HG02852 (cell line): Measurements from ENCODE around the gene RRAGC.
"Not testable (repeated sequence)": the region's sequence is repeated elsewhere in the genome, so short reads cannot be mapped to it uniquely, and the experiment has no call there.

Experiments used
- ATAC-seq: cut with Tn5 transposase; IDR thresholded peaks from one replicate; pipeline ENCODE4 v1.9.1; 2021; ENCODE audit warnings: mild to moderate bottlenecking, moderate library complexity; ENCODE audit not compliant: unreplicated experiment

The RRAGC gene

GRCh38 chr1:38858833-38859560 lies 575 bp downstream of the RRAGC start:
- peak; percentile 26 for ATAC-seq

- no peak for ATAC-seq
Measured at GRCh38 chr1:38852780-38853179, 6.8 kb downstream of the RRAGC start.

- no peak for ATAC-seq
Measured at GRCh38 chr1:38848071-38848470, 11.5 kb downstream of the RRAGC start.

- ATAC-seq: no peak
Measured at GRCh38 chr1:38846210-38846609, 13.4 kb downstream of the RRAGC start.

- not testable (repeated sequence) for ATAC-seq
Measured at GRCh38 chr1:38845088-38845487, 14.5 kb downstream of the RRAGC start.

- ATAC-seq: no peak
Measured at GRCh38 chr1:38840281-38840680, 19.3 kb downstream of the RRAGC start.

GRCh38 chr1:38839363-38839762 lies 20.2 kb downstream of the RRAGC start:
- ATAC-seq: no peak

GRCh38 chr1:38836316-38836715 lies 23.3 kb downstream of the RRAGC start:
- ATAC-seq: not testable (repeated sequence)

GRCh38 chr1:38834937-38835827 lies 24.4 kb downstream of the RRAGC start:
- ATAC-seq: peak; percentile 45

- no peak for ATAC-seq
Measured at GRCh38 chr1:38834221-38834782, 25.3 kb downstream of the RRAGC start.

GRCh38 chr1:38833146-38833545 lies 26.4 kb downstream of the RRAGC start:
- ATAC-seq: no peak

GRCh38 chr1:38832370-38832734 lies 27.2 kb downstream of the RRAGC start:
- no peak for ATAC-seq

- no peak for ATAC-seq
Measured at GRCh38 chr1:38831731-38832369, 27.7 kb downstream of the RRAGC start.

GRCh38 chr1:38829368-38829767 lies 30.2 kb downstream of the RRAGC start:
- ATAC-seq: no peak

GRCh38 chr1:38827318-38827717 lies 32.3 kb downstream of the RRAGC start:
- no peak for ATAC-seq

GRCh38 chr1:38826886-38827285 lies 32.7 kb downstream of the RRAGC start:
- no peak for ATAC-seq

GRCh38 chr1:38826262-38826661 lies 33.3 kb downstream of the RRAGC start:
- no peak for ATAC-seq

GRCh38 chr1:38820860-38821259 lies 38.7 kb downstream of the RRAGC start:
- no peak for ATAC-seq

- ATAC-seq: no peak
Measured at GRCh38 chr1:38819516-38819915, 40.1 kb downstream of the RRAGC start.

- no peak for ATAC-seq
Measured at GRCh38 chr1:38819040-38819439, 40.5 kb downstream of the RRAGC start.
